HG03432 (cell line): ENCODE results near the gene PRSS50.

ENCODE experiments used
- ATAC-seq: cut with Tn5 transposase; IDR thresholded peaks from one replicate; pipeline ENCODE4 v1.9.1; 2021; ENCODE audit warnings: mild to moderate bottlenecking, moderate library complexity; ENCODE audit not compliant: unreplicated experiment

PRSS50 gene

GRCh38 chr3:46693038-46693891 is 24.4 kb downstream of the PRSS50 start, which contains the start of gene ALS2CL:
Gene ALS2CL (minus strand): TSS chr3:46693679. CDS start chr3:46689440, 4,239 bp downstream.
- ATAC-seq: no peak

GRCh38 chr3:46692566-46692990 is 25.1 kb downstream of the PRSS50 start:
- ATAC-seq: no peak

GRCh38 chr3:46690798-46691197 is 26.9 kb downstream of the PRSS50 start:
- no peak for ATAC-seq

- ATAC-seq: no peak
Observed at GRCh38 chr3:46685446-46685845, 32.2 kb downstream of the PRSS50 start.

- no peak for ATAC-seq
Observed at GRCh38 chr3:46684891-46685290, 32.8 kb downstream of the PRSS50 start.

- ATAC-seq: no peak
Observed at GRCh38 chr3:46682974-46683373, 34.7 kb downstream of the PRSS50 start.

- ATAC-seq: no peak
Observed at GRCh38 chr3:46681856-46682540, 35.7 kb downstream of the PRSS50 start.

GRCh38 chr3:46681387-46681786 is 36.3 kb downstream of the PRSS50 start:
- no peak for ATAC-seq

GRCh38 chr3:46680298-46680826 is 37.3 kb downstream of the PRSS50 start:
- no peak for ATAC-seq

GRCh38 chr3:46679681-46680080 is 38.0 kb downstream of the PRSS50 start:
- no peak for ATAC-seq

- ATAC-seq: no peak
Observed at GRCh38 chr3:46678280-46678679, 39.4 kb downstream of the PRSS50 start.

GRCh38 chr3:46677411-46677726 is 40.3 kb downstream of the PRSS50 start:
- ATAC-seq: no peak

GRCh38 chr3:46676601-46677410 is 40.9 kb downstream of the PRSS50 start:
- no peak for ATAC-seq

- no peak for ATAC-seq
Observed at GRCh38 chr3:46675843-46676567, 41.7 kb downstream of the PRSS50 start.

- ATAC-seq: no peak
Observed at GRCh38 chr3:46675426-46675825, 42.2 kb downstream of the PRSS50 start.

GRCh38 chr3:46674031-46674845 is 43.4 kb downstream of the PRSS50 start:
- ATAC-seq: no peak

- no peak for ATAC-seq
Observed at GRCh38 chr3:46673151-46674030, 44.3 kb downstream of the PRSS50 start.

- ATAC-seq: no peak
Observed at GRCh38 chr3:46672349-46672695, 45.3 kb downstream of the PRSS50 start.
